ENCODE data around the gene MSN. TPM values are rescaled to one million over a fixed set of nuclear protein-coding genes. Genes with fewer than 3 reads are reported as not detected.
"Not testable (repeated sequence)": the region's sequence is repeated elsewhere in the genome, so short reads cannot be mapped to it uniquely, and the experiment has no call there.

The MSN gene
- total RNA-seq, 1 donor from 2014 or later, result 533 TPM

GRCh38 chrX:65718538-65718937, 51.1 kb downstream of the MSN start:
- no peak for DNase-seq (ENCODE audit: low read depth)

GRCh38 chrX:65720381-65720964, 53.0 kb downstream of the MSN start:
- no peak for DNase-seq (ENCODE audit: low read depth)

- no peak for DNase-seq (ENCODE audit: low read depth)
Observed at GRCh38 chrX:65723706-65724105, 56.3 kb downstream of the MSN start.

GRCh38 chrX:65726715-65727114, 59.3 kb downstream of the MSN start:
- no peak for DNase-seq (ENCODE audit: low read depth)

- DNase-seq (ENCODE audit: low read depth), result no peak
Observed at GRCh38 chrX:65731684-65732289, 64.3 kb downstream of the MSN start.

- DNase-seq (ENCODE audit: low read depth), result no peak
Observed at GRCh38 chrX:65740909-65741308, 73.5 kb downstream of the MSN start.

GRCh38 chrX:65741823-65742222, 74.4 kb downstream of the MSN start:
- DNase-seq (ENCODE audit: low read depth), result no peak

GRCh38 chrX:65744965-65745364, 77.5 kb downstream of the MSN start:
- DNase-seq (ENCODE audit: low read depth), result no peak

GRCh38 chrX:65745427-65745826, 78.0 kb downstream of the MSN start:
- DNase-seq (ENCODE audit: low read depth), result no peak

- DNase-seq (ENCODE audit: low read depth), result no peak
Observed at GRCh38 chrX:65745992-65746391, 78.5 kb downstream of the MSN start.

GRCh38 chrX:65750674-65751469, 83.4 kb downstream of the MSN start:
- no peak for DNase-seq (ENCODE audit: low read depth)

- no peak for DNase-seq (ENCODE audit: low read depth)
Observed at GRCh38 chrX:65751519-65751918, 84.1 kb downstream of the MSN start.

- no peak for DNase-seq (ENCODE audit: low read depth)
Observed at GRCh38 chrX:65752294-65752693, 84.8 kb downstream of the MSN start.

- DNase-seq (ENCODE audit: low read depth), result no peak
Observed at GRCh38 chrX:65755786-65756185, 88.3 kb downstream of the MSN start.

- DNase-seq (ENCODE audit: low read depth), result no peak
Observed at GRCh38 chrX:65757943-65758342, 90.5 kb downstream of the MSN start.

- DNase-seq (ENCODE audit: low read depth), result no peak
Observed at GRCh38 chrX:65758505-65758904, 91.1 kb downstream of the MSN start.

- DNase-seq (ENCODE audit: low read depth), result not testable (repeated sequence)
Observed at GRCh38 chrX:65759525-65759924, 92.1 kb downstream of the MSN start.

GRCh38 chrX:65769564-65770292, 102.3 kb downstream of the MSN start:
- no peak for DNase-seq (ENCODE audit: low read depth)

GRCh38 chrX:65772842-65773241, 105.4 kb downstream of the MSN start:
- DNase-seq (ENCODE audit: low read depth), result no peak

- DNase-seq (ENCODE audit: low read depth), result no peak
Observed at GRCh38 chrX:65781845-65782244, 114.4 kb downstream of the MSN start.

- no peak for DNase-seq (ENCODE audit: low read depth)
Observed at GRCh38 chrX:65783746-65784145, 116.3 kb downstream of the MSN start.
